Measurements from ENCODE around the gene CD300LF.

Gene CD300LF

DNA sequence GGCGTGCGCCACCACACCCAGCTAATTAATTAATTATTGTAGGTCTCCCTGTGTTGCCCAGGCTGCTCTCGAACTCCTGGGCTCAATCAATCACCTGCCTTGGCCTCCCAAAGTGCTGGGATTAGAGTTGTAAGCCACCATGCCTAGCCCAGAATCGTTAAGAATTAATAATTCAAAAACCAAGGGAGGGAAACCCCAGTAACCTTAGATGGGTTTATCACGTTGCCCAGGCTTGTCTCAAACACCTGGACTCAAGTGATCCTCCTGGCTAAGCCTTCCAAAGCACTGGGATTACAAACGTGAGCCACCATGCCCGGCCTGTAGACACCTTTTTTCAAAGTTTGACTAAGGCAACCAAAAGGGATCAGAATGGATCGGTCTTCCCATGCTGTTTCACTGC lies 21.6 kb downstream of the CD300LF start:
- TF ChIP-seq, protein P1, sequence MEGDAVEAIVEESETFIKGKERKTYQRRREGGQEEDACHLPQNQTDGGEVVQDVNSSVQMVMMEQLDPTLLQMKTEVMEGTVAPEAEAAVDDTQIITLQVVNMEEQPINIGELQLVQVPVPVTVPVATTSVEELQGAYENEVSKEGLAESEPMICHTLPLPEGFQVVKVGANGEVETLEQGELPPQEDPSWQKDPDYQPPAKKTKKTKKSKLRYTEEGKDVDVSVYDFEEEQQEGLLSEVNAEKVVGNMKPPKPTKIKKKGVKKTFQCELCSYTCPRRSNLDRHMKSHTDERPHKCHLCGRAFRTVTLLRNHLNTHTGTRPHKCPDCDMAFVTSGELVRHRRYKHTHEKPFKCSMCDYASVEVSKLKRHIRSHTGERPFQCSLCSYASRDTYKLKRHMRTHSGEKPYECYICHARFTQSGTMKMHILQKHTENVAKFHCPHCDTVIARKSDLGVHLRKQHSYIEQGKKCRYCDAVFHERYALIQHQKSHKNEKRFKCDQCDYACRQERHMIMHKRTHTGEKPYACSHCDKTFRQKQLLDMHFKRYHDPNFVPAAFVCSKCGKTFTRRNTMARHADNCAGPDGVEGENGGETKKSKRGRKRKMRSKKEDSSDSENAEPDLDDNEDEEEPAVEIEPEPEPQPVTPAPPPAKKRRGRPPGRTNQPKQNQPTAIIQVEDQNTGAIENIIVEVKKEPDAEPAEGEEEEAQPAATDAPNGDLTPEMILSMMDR (IDR thresholded peaks at IDR 0.05; ENCODE audit: insufficient read depth, low read length, poor library complexity, severe bottlenecking) = no peak
- no peak for TF ChIP-seq EZH2phosphoT487 (conservative IDR thresholded peaks at IDR 0.05; ENCODE audit: low read length)
- no peaks in the 10 kb centered on the region for H4K20me1 ChIP-seq (ENCODE audit: low read depth, low read length)
- no peak overlapping the region for H3K27ac ChIP-seq (ENCODE audit: low read depth, low read length)
- H3K27me3 ChIP-seq (ENCODE audit: low read length) = no peaks in the 10 kb centered on the region
- 0 out of 2 replicates have a peak, but pooled peaks cover 2% of the 10 kb centered on the region for H3F3A ChIP-seq (ENCODE audit: insufficient read depth)
- no peak overlapping the region for H3K4me3 ChIP-seq (ENCODE audit: insufficient read depth, low read length, poor library complexity, severe bottlenecking)
- H3K9me3 ChIP-seq (ENCODE audit: insufficient read depth, low read length) = no peaks in the 10 kb centered on the region
- no peak overlapping the region for H3K9ac ChIP-seq (ENCODE audit: low read length)
- no peak overlapping the region for H3K4me2 ChIP-seq (ENCODE audit: low read depth, low read length, poor library complexity, severe bottlenecking)
- no peak overlapping the region for H2AFZ ChIP-seq (ENCODE audit: low read depth, low read length, severe bottlenecking)
- no peaks in the 10 kb centered on the region for H3K79me2 ChIP-seq (ENCODE audit: insufficient read depth, low read length)
- no peaks in the 10 kb centered on the region for H3K36me3 ChIP-seq (ENCODE audit: low read length)
- no peaks in the 10 kb centered on the region for H3K9me2 ChIP-seq (replicated peaks; ENCODE audit: insufficient read depth, low read length)

DNA sequence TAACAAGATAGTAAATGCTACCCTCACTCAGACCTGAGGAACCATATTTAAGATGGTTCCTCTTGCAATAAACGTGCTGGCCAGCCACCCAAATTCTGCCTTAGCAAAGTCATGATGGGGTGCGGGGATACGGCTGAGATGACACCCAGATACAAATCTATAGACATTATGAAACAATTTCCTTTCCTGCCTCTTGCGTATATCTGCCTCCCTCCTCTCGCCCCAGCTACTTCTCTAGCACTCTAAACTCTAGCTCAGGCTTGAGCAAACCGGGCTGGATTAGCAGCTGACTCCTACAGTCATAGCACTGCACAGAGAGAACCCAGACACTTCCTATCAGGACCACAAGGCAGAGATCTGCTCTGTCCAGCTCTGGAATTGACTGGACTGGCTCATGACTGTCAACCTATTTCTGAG lies 22.3 kb downstream of the CD300LF start:
- no peaks in the 10 kb centered on the region for H3K9me2 ChIP-seq (replicated peaks; ENCODE audit: insufficient read depth, low read length)
- no peaks in the 10 kb centered on the region for H3K9me3 ChIP-seq (ENCODE audit: insufficient read depth, low read length)
- no peak overlapping the region for H3K4me3 ChIP-seq (ENCODE audit: insufficient read depth, low read length, poor library complexity, severe bottlenecking)
- TF ChIP-seq, protein P1 (IDR thresholded peaks at IDR 0.05; ENCODE audit: insufficient read depth, low read length, poor library complexity, severe bottlenecking) = no peak
- TF ChIP-seq EZH2phosphoT487 (conservative IDR thresholded peaks at IDR 0.05; ENCODE audit: low read length) = no peak
- no peaks in the 10 kb centered on the region for H3K79me2 ChIP-seq (ENCODE audit: insufficient read depth, low read length)
- no peak overlapping the region for H2AFZ ChIP-seq (ENCODE audit: low read depth, low read length, severe bottlenecking)
- no peak overlapping the region for H3K4me2 ChIP-seq (ENCODE audit: low read depth, low read length, poor library complexity, severe bottlenecking)
- H3F3A ChIP-seq (ENCODE audit: insufficient read depth) = 0 out of 2 replicates have a peak, but pooled peaks cover 2% of the 10 kb centered on the region
- no peaks in the 10 kb centered on the region for H3K36me3 ChIP-seq (ENCODE audit: low read length)
- no peak overlapping the region for H3K27ac ChIP-seq (ENCODE audit: low read depth, low read length)
- H3K9ac ChIP-seq (ENCODE audit: low read length) = no peak overlapping the region
- H4K20me1 ChIP-seq (ENCODE audit: low read depth, low read length) = no peaks in the 10 kb centered on the region
- no peaks in the 10 kb centered on the region for H3K27me3 ChIP-seq (ENCODE audit: low read length)

DNA sequence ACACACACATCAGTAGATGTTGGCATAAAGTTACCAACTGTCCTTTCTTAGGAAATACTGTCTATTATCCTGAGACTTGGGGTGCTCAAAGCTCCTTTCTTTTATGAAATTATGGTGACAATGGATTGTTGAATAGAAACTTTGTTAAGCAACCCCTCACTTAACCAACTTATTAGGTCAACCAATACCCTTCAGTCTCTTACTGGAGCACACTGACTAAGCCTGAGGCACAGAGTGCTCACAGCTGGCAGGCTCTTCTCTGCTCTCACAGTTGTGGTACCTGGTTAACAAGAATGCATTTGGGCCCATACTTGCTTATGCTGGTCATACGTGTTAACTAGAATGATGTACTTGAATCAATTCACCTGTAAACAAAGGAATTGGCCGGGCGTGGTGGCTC lies 24.8 kb downstream of the CD300LF start:
- Histone ChIP-seq H3F3A (ENCODE audit: insufficient read depth) (0 out of 2 replicates have a peak, but pooled peaks cover 2% of the 10 kb centered on the region), H3K9me2 (replicated peaks; ENCODE audit: insufficient read depth, low read length) (no peaks in the 10 kb centered on the region), H3K79me2 (ENCODE audit: insufficient read depth, low read length) (no peaks in the 10 kb centered on the region), H3K27me3 (ENCODE audit: low read length) (no peaks in the 10 kb centered on the region), H3K27ac (ENCODE audit: low read depth, low read length) (no peak overlapping the region), H2AFZ (ENCODE audit: low read depth, low read length, severe bottlenecking) (no peak overlapping the region), H3K4me2 (ENCODE audit: low read depth, low read length, poor library complexity, severe bottlenecking) (no peak overlapping the region), H3K36me3 (ENCODE audit: low read length) (no peaks in the 10 kb centered on the region), H3K9ac (ENCODE audit: low read length) (no peak overlapping the region), H4K20me1 (ENCODE audit: low read depth, low read length) (no peaks in the 10 kb centered on the region), H3K4me3 (ENCODE audit: insufficient read depth, low read length, poor library complexity, severe bottlenecking) (no peak overlapping the region), H3K9me3 (ENCODE audit: insufficient read depth, low read length) (no peaks in the 10 kb centered on the region)
- TF ChIP-seq, protein P1 (IDR thresholded peaks at IDR 0.05; ENCODE audit: insufficient read depth, low read length, poor library complexity, severe bottlenecking) = no peak
- TF ChIP-seq EZH2phosphoT487 (conservative IDR thresholded peaks at IDR 0.05; ENCODE audit: low read length) = no peak

Data from SU-DHL-6 (cell line).